HG03097 (cell line): Measurements from ENCODE around the gene SPATA6.
"Not testable (repeated sequence)": the region's sequence is repeated elsewhere in the genome, so short reads cannot be mapped to it uniquely, and the experiment has no call there.

Experiments
- ATAC-seq: cut with Tn5 transposase; IDR thresholded peaks from one replicate; pipeline ENCODE4 v1.9.1; 2021; ENCODE audit not compliant: unreplicated experiment, low FRiP score

SPATA6 gene

DNA sequence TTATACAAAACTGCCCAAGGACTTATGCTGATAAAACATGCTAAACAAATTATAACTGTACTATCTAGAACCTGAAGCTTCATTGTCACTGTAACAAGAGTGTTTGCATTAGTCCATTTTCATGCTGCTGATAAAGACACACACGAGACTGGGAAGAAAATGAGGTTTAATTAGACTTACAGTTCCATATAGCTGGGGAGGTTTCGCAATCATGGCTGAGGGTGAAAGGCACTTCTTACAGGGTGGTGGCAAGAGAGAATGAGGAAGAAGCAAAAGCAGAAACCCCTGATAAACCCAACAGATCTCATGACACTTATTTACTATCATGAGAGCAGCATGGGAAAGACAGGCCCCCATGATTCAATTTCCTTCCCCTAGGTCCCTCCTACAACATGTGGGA is 100.4 kb downstream of the SPATA6 start:
- ATAC-seq = no peak

DNA sequence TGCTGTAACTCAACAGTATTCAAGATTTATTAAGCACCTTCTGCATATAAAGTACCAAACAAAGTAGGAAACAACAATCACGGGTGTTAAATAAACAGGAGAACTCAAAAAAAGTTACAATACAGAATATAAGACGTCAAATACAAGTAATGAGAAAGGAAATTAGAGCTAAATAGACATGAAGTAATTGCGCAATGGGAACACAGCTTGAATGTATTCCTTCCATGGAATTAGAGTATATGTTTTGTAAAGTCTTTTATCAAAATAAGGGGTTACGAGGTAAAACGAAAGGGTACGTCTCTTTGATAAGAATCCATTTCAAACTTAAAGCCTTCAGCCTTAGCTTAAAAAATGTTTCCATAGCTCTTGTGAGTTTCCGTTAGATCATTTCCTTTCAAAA is 109.1 kb downstream of the SPATA6 start:
- no peak for ATAC-seq

DNA sequence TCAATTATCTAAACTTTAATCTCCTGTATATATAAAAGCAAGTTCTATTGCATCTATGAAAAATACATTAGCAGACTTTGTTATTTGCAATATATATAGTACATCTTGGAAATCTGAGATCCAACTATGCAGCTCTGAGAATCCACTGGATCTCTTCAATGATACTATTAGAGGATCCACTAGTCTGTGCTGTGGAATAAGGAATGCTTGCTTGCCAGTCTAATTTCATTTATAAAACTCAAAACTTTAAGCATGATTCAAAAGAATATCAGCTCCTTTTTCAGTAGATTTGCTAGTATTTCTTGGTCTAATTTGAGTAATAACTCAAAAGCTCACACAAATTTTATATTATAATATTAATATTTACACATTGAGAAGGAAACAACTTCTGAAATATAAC is 115.1 kb downstream of the SPATA6 start:
- ATAC-seq = no peak

DNA sequence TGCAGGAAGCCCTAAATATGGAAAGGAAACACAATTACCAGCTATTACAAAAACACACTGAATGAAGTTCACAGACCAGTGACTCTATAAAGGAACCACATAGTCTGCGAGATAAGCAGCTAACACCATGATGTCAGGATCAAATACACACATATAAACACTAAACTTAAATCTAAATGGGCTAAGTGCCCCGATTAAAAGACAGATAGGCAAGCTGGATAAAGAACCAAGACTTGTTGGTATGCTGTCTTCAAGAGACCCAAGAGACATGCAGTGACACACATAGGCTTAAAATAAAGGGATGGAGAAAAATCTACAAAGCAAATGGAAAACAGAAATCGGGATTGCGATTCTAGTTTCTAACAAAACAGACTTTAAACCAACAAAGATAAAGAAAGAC is 127.6 kb downstream of the SPATA6 start:
- no peak for ATAC-seq

DNA sequence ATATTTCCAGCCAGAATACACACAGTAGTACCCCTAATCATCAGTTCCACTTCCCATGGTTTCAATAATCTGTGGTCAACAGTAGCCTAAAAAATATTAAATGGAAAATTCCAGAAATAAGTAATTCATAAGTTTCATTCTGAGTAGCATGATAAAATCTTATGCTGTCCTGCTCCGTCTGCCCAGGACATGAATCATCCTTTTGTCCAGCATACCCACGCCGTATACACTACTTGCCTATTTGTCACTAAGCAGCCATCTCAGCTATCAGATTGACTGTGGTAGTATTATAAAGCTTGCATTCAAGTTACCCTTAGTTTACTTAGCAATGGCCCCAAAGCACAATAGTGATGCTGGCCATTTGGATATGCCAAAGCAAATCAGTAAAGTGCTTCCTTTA is 130.8 kb downstream of the SPATA6 start:
- no peak for ATAC-seq

DNA sequence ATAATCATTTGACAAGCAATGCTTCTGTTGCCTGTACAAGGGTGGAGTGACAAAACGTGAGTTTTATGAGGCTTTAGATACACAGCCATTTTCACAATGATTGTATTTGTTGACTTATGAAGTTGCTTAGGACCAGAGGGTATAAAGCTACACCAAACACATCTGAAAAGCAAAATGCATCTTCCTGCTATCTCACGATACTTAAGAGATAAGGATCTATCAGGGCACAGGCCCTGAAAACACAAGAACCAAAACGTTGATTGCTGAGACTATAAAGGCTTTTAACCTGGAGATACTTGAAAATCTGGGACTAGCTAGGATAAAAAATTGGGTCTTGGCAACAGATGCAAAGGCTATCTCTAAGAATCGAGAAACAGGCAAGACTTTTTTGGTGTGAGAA is 133.7 kb downstream of the SPATA6 start:
- ATAC-seq = no peak

DNA sequence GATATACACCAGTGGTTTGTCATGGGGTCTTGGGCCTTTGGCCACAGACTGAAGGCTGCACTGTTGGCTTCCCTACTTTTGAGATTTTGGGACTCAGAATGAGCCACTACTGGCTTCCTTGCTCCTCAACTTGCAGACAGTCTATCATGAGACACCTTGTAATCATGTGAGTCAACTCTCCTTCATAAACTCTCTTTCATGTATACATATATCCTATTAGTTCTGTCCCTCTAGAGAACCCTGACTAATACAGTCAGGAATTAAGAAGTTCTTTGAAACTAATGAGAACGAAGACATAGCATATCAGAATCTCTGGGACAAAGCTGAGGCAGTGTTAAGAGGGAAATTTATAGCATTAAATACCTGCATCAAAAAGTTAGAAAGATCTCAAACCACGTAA is 138.7 kb downstream of the SPATA6 start:
- ATAC-seq = no peak

DNA sequence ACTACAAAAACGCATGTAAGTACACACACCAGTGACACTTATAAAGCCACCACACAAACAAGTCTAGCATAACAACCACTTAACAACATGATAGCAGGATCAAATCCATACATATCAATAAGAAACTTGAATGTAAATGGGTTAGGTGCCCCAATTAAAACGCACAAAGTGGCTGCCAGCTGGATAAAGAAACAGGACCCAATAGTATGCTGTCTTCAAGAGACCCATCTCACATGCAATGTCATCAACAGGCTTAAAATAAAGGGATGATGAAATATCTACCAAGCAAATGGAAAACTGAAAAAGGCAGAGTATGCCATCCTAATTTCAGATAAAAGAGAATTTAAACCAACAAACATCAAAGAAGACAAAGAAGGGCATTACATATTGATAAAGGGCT is 139.9 kb downstream of the SPATA6 start:
- no peak for ATAC-seq

DNA sequence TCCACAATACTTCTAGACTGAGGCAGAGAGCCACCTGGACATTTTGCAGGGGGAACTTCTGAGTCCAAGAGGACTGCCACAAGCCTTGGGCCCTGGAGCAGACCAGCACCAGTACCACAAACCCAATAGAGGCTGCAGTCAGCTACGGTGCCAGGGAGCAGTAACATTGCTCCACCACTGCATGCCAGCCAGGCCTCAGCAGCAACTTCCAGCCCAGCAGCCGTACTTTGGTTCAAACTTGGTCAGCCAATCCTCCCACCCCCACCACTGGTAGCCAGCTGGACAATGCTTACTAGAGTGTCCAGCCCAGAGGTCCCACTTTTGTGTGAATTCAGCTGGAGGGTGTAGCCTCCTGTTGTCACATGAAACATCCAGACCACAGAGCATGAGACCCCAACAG is 142.1 kb downstream of the SPATA6 start:
- ATAC-seq = no peak

DNA sequence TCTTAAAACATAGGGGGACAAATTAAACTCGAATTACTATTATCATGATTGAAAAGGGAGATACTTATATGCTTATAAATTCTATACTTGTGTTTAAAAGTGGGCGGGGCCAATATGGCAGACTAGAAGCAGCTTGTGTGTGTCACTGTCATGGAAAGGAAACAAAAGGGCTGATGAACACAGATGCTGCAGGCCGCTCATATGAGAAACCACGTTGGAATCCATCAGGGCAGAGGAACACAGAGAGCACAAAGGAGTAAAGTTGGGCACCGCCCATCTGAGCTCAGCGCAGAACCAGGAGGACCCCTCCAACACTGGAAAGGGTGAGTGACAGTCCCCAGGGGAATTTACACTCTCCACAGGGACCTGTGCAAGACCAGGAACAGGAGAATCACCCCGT is 142.5 kb downstream of the SPATA6 start:
- no peak for ATAC-seq

DNA sequence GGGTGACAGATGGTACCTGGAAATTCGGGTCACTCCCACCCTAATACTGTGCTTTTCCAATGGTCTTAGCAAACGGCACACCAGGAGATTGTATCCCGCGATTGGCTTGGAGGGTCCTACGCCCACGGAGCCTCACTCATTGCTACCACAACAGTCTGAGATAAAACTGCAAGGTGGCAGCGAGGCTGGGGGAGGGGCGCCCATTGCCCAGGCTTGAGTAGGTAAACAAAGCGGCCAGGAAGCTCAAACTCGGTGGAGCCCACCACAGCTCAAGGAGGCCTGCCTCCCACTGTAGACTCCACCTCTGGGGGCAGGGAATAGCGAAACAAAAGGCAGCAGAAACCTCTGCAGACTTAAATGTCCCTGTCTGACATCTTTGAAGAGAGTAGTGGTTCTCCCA is 160.2 kb downstream of the SPATA6 start:
- not testable (repeated sequence) for ATAC-seq

DNA sequence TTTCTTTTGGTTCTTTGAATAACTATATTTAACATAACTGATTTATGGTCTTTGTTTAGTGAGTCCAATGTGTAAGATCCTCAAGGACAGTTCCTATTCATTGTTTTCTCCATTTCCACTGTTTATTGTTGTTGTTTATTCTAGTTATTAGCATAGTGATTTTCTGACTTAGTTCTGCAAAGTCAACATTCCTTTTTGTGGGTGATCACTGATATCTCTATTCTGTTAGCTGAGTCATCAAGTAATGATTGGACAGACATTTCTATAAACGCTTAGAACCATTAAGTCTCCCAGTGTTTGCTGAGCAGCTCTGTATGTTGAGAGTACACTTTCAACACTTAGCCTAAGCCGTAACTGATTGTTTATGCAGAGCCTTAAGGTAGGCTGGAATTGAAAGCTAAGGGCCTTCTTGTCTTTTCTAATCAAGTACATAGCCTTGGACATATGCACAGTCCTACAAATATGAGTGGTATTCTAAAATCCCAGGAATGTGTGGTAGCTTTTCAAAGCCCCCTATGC is 162.4 kb downstream of the SPATA6 start:
- no peak for ATAC-seq

DNA sequence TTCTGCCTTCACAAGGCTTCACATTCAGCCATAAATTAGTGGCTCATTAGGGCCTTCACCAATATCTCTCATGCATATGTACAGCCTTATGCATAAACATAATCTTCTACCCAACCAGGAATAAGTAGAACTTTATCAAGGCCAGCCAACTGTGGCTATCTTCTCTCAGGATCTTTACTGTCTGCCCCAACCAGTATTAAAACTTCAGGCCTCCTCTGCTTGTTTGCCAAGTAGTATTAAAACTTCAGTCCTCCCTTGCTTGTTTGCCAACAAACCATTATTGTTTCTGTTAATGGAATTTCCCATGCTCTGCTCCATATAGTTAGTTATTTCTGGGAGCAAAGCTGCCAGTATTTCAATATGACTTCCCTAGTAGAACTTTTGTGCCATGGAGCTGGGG is 169.4 kb downstream of the SPATA6 start:
- ATAC-seq = no peak

DNA sequence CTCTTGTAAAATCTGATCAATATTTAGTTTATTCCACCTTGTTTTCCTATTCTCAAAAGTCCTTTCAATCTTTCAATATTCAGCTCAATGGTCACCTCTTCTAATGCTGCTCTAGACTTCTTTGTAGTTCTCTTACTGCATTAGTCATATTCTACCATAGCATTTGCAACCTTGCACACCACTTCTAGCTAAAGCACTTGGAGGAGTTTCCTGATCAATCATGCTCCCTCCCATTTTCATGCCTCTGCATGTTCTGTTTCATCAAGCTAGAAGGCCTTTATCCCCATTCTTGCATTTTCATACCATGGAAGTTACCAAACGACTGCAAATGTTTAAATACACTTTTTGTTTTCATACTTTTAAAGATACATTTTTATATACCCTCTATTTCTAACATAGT is 177.3 kb downstream of the SPATA6 start:
- no peak for ATAC-seq

DNA sequence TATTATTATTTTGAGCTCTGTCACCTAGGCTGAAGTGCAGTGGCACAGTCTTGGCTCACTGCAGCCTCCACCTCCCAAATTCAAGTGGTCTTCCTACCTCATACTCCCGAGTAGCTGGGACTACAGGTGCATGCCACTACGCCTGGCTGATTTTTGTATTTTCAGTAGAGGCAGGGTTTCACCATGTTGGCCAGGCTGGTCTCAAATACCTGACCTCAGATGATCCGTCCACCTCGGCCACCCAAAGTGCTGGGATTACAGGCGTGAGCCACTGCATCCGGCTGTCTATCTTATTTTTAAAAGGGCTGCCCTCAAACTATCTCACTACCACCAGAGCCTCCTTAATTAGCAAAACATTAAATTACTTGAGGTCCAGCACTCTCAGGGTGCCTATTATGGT is 177.9 kb downstream of the SPATA6 start:
- ATAC-seq = not testable (repeated sequence)

DNA sequence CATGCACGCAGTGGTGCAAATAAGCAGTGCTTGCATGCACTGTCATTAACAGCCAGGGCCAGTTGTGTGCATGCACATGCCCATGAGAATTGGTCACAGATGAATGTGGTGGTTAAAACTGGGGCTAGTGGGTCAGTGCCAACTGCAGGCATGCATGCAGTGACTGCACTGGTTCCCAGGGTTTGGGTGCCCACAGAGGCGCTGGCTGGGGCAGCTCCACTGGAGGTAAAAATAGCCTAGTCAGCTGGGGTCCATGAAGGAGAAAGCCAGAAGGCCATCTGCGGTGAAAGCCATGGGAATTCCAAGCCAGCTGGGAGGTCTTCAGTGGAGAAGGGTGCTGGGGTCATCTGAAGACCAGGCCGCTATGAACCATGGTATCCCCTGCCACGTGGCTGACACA is 179.3 kb downstream of the SPATA6 start:
- no peak for ATAC-seq

DNA sequence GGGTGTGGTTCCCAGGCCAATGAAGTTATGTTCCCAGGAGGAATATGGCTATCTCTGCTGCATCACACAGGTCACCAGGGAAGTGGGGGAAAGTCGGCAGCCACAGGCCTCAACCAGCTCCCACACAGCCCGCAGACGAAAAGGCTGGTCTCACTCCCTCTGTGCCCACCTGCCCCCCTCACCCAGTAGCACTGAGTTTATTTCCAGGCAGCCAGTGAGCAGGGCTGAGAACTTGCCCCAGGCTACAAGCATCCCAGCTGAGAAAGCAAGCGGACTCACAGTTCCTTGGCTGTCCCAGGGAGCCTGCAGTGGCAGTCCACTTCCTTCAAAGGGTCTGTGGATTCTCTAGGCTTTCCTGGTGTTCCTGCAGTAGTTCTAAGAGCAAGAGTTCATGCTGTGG is 180.6 kb downstream of the SPATA6 start:
- ATAC-seq = no peak

DNA sequence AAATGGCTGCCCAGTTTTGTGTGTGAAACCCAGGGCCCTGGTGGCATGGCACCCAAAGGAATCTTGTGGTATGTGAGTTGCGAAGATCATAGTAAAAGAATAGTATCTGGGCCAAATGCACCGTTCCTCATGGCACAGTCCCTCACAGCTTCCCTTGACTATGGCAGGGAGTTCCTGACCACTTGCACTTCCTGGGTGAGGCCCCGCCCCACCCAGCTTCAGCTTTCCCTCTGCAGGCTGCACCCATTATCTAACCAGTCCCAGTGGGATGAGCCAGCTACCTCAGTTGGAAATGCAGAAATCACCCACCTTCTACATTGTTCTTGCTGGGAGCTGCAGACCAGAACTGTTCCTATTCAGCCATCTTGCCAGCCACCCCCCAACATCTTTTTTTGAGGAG is 186.5 kb downstream of the SPATA6 start:
- ATAC-seq = no peak

DNA sequence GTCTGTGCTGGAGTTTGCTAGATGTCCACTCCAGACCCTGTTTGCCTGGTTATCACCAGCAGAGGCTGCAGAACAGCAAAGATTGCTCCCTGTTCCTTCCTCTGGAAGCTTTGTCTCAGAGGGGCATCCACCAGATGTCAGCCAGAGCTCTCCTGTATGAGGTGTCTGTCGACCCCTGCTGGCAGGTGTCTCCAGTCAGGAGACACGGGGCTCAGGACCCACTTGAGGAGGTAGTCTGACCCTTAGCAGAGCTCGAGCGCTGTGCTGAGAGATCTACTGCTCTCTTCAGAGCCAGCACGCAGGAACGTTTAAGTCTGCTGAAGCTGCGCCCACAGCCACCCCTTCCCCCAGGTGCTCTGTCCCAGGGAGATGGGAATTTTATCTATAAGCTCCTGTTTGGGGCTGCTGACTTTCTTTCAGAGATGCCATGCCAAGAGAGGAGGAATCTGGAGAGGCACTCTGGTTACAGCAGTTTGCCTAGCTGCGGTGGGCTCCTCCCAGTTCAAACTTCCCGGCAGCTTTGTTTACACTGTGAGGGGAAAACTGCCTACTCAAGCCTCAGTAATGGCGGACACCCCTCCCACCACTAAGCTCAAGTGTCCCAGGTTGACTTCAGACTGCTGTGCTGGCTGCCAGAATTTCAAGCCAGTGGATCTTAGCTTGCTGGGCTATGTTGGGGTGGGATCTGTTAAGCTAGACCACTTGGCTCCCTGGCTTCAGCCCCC is 187.1 kb downstream of the SPATA6 start:
- not testable (repeated sequence) for ATAC-seq

DNA sequence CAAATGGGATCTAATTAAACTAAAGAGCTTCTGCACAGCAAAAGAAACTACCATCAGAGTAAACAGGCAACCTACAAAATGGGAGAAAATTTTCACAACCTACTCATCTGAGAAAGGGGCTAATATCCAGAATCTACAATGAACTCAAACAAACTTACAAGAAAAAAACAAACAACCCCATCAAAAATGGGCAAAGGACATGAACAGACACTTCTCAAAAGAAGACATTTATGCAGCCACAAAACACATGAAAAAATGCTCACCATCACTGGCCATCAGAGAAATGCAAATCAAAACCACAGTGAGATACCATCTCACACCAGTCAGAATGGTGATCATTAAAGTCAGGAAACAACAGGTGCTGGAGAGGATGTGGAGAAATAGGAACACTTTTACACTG is 189.7 kb downstream of the SPATA6 start:
- ATAC-seq = not testable (repeated sequence)

DNA sequence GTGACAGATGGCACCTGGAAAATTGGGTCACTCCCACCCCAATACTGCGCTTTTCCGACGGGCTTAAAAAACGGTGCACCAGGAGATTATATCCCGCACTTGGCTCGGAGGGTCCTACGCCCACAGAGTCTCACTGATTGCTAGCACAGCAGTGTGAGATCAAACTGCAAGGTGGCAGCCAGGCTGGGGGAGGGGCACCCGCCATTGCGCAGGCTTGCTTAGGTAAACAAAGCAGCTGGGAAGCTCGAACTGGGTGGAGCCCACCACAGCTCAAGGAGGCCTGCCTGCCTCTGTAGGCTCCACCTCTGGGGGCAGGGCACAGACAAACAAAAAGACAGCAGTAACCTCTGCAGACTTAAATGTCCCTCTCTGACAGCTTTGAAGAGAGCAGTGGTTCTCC is 194.6 kb downstream of the SPATA6 start:
- ATAC-seq = not testable (repeated sequence)

DNA sequence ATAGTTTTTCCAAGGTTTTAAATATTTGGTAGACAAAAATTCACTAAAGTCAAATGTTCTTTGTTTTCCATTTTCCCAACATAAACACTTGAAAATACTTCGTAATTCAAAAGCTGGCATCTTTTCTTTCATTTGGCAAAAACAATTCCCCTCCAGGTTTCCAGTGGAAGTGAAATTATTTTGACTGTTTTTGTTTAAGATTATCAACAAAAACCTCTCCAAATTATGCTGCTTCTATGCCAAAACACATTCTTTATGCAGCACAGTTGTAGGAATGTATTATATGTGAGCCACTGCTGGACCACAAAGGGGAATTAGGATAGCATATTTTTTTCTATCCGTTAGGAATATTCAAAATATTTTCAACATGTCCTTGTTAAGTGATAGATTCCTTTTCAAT is 205.4 kb downstream of the SPATA6 start:
- ATAC-seq = no peak

DNA sequence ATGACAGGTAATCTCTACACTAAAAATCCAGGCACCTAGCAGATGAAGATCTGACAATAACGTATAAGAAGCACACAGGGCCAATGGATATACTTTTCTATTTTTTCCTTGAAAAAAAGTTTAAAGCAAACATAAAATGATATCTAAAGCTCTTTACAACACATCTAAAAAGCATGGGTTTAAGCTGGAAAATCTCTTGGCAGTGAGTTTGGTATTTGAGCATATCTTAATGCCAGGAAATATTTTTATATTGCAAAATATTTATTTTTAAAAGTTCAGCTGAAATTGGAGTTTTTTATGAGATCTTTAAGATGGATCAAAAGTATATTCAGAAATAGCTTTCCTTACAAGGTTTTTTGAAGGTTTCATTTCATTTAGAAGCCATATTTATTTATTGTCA is 209.0 kb downstream of the SPATA6 start:
- ATAC-seq = no peak
